ENCODE measurements around the gene RNF130. TPM values are rescaled to one million over a fixed set of nuclear protein-coding genes. Genes with fewer than 3 reads are reported as not detected.
"Not testable (repeated sequence)": the region's sequence is repeated elsewhere in the genome, so short reads cannot be mapped to it uniquely, and the experiment has no call there.

Gene RNF130
- total RNA-seq, 1 donor from 2014 or later, result 86.7 TPM

GRCh38 chr5:179964015-179964414 lies 107.5 kb downstream of the RNF130 start:
- intact Hi-C loops (cut with DNase I), result no loop called here
- no peaks in the 10 kb centered on the region for H3K4me1 ChIP-seq
- DNase-seq (ENCODE audit: low spot score in 2 of 2), result no peak
- H3K27ac ChIP-seq, result no peak overlapping the region
- no peak overlapping the region for H3K4me3 ChIP-seq
- peaks cover 32 to 48% of the 10 kb centered on the region in 2 donors for H3K36me3 ChIP-seq
- no peak for TF ChIP-seq CTCF (IDR thresholded peaks at IDR 0.05)
- H3K27me3 ChIP-seq, result no peaks in the 10 kb centered on the region
- no peaks in the 10 kb centered on the region for H3K9me3 ChIP-seq

GRCh38 chr5:179963375-179963774 lies 108.2 kb downstream of the RNF130 start:
- H3K4me1 ChIP-seq, result no peaks in the 10 kb centered on the region
- H3K36me3 ChIP-seq, result peaks cover 29 to 50% of the 10 kb centered on the region in 2 donors
- DNase-seq (ENCODE audit: low spot score in 2 of 2), result no peak
- no peaks in the 10 kb centered on the region for H3K27me3 ChIP-seq
- TF ChIP-seq CTCF (IDR thresholded peaks at IDR 0.05), result no peak
- no peak overlapping the region for H3K27ac ChIP-seq
- H3K9me3 ChIP-seq, result no peaks in the 10 kb centered on the region
- intact Hi-C loops (cut with DNase I), result no loop called here
- no peak overlapping the region for H3K4me3 ChIP-seq

- Histone ChIP-seq H3K4me1 (no peaks in the 10 kb centered on the region), H3K27me3 (no peaks in the 10 kb centered on the region), H3K9me3 (no peaks in the 10 kb centered on the region), H3K4me3 (no peak overlapping the region), H3K27ac (no peak overlapping the region), H3K36me3 (peaks cover 14 to 42% of the 10 kb centered on the region in 2 donors)
- no peak for DNase-seq (ENCODE audit: low spot score in 2 of 2)
- no peak for TF ChIP-seq CTCF (IDR thresholded peaks at IDR 0.05)
- intact Hi-C loops (cut with DNase I), result no loop called here
These were observed 111.2 kb downstream of the RNF130 start for GRCh38 chr5:179960204-179960831.

DNA sequence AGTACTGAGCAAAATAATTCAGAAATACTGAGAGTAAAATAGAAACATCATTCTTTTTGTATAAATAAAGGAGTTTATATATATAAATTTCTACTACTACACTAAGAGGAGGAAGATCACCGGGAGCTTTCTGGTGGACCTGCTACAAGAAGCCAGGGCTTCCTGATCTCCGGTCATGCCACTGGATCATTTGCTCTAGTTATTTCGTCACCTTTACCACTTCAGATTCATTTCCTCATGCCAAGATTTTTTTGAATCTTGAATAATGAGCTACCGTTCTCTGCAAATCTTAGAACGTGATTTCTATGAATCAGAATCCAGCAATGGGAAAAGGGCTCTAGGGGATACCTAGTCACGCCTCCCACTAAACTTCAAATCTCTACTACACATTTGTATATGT lies 111.9 kb downstream of the RNF130 start:
- Histone ChIP-seq H3K4me3 (no peak overlapping the region), H3K36me3 (peaks cover 14 to 46% of the 10 kb centered on the region in 2 donors), H3K4me1 (no peaks in the 10 kb centered on the region), H3K27ac (no peak overlapping the region), H3K9me3 (no peaks in the 10 kb centered on the region), H3K27me3 (no peaks in the 10 kb centered on the region)
- DNase-seq (ENCODE audit: low spot score in 2 of 2), result no peak
- no peak for TF ChIP-seq CTCF (IDR thresholded peaks at IDR 0.05)
- intact Hi-C loops (cut with DNase I), result no loop called here

- H3K36me3 ChIP-seq, result peaks cover 14 to 45% of the 10 kb centered on the region in 2 donors
- DNase-seq (ENCODE audit: low spot score in 2 of 2); H3K27me3 ChIP-seq; intact Hi-C loops (cut with DNase I); H3K27ac ChIP-seq; H3K4me3 ChIP-seq; H3K9me3 ChIP-seq; H3K4me1 ChIP-seq: not testable (repeated sequence)
These were observed 112.4 kb downstream of the RNF130 start for GRCh38 chr5:179959118-179959517.

DNA sequence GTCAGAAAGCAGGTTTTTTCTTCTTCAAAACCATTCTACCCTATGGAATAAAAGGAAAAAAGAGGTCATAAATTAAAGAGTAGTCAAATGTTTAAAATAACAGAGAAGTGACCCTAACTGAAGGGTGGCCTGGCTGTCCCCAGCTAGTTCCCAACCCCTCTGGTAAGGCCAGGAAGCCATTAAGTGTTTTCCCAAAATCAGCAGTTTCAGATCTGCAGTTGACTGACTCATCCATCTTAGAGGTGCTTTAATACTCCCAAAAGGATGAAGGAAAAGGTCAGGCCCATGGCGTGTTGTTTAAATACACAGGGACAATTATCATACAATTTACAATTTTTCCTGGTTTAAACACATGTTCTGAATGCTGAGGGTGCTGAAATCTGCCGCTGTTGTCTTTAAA lies 115.9 kb downstream of the RNF130 start:
- Histone ChIP-seq H3K36me3 (peaks cover 0 to 33% of the 10 kb centered on the region in 2 donors), H3K27me3 (no peaks in the 10 kb centered on the region), H3K4me1 (no peaks in the 10 kb centered on the region), H3K9me3 (no peaks in the 10 kb centered on the region), H3K4me3 (no peak overlapping the region), H3K27ac (no peak overlapping the region)
- TF ChIP-seq CTCF (IDR thresholded peaks at IDR 0.05), result no peak
- DNase-seq (ENCODE audit: low spot score in 2 of 2), result no peak
- intact Hi-C loops (cut with DNase I), result no loop called here
